Pons (tissue), 1 donor: ENCODE results near the gene RNF114.
A peak's percentile ranks its signal among the peaks of the same experiment; 100 is the strongest.
"Not testable (repeated sequence)": the region's sequence is repeated elsewhere in the genome, so short reads cannot be mapped to it uniquely, and the experiment has no call there.

Experiments
- DNase-seq: peaks from one replicate; pipeline ENCODE4 v3.0.0-alpha.2; 2016; ENCODE audit warnings: low spot score

RNF114 gene

GRCh38 chr20:49928411-49929141, 7.6 kb upstream of the RNF114 start:
- DNase-seq, result peak; percentile 91

GRCh38 chr20:49929142-49929494, 7.1 kb upstream of the RNF114 start:
- no peak for DNase-seq

- no peak for DNase-seq
Observed at GRCh38 chr20:49935746-49936152, 448 bp upstream of the RNF114 start.

GRCh38 chr20:49937027-49937929, 1.1 kb downstream of the RNF114 start:
- no peak for DNase-seq

- DNase-seq, result no peak
Observed at GRCh38 chr20:49938173-49939163, 2.3 kb downstream of the RNF114 start.

- no peak for DNase-seq
Observed at GRCh38 chr20:49941456-49941855, 5.3 kb downstream of the RNF114 start.

GRCh38 chr20:49942303-49942702, 6.1 kb downstream of the RNF114 start:
- DNase-seq, result no peak

- DNase-seq, result no peak
Observed at GRCh38 chr20:49942942-49943341, 6.7 kb downstream of the RNF114 start.

GRCh38 chr20:49945306-49945700, 9.1 kb downstream of the RNF114 start:
- no peak for DNase-seq

GRCh38 chr20:49945701-49946477, 9.7 kb downstream of the RNF114 start:
- DNase-seq, result no peak

- DNase-seq, result no peak
Observed at GRCh38 chr20:49948178-49948577, 12.0 kb downstream of the RNF114 start.

- DNase-seq, result no peak
Observed at GRCh38 chr20:49948809-49949507, 12.8 kb downstream of the RNF114 start.

GRCh38 chr20:49951151-49951550, 15.0 kb downstream of the RNF114 start:
- no peak for DNase-seq

GRCh38 chr20:49955167-49955566, 19.0 kb downstream of the RNF114 start:
- DNase-seq, result no peak

GRCh38 chr20:49955830-49956396, 19.7 kb downstream of the RNF114 start:
- DNase-seq, result not testable (repeated sequence)

- no peak for DNase-seq
Observed at GRCh38 chr20:49956689-49957088, 20.5 kb downstream of the RNF114 start.

GRCh38 chr20:49957089-49957938, 21.1 kb downstream of the RNF114 start:
- peak; percentile 94 for DNase-seq

- no peak for DNase-seq
Observed at GRCh38 chr20:49961413-49961812, 25.2 kb downstream of the RNF114 start.
